GM18505 (cell line): ENCODE results near the gene FRS2.

Experiments
- ATAC-seq: cut with Tn5 transposase; IDR thresholded peaks from one replicate; pipeline ENCODE4 v1.9.1; 2021; ENCODE audit not compliant: unreplicated experiment
- POLR2A ChIP-seq: IDR thresholded peaks from 4 replicates; pipeline ENCODE4 v1.6.1; 2011; ENCODE audit warnings: borderline replicate concordance; ENCODE audit not compliant: insufficient read depth, insufficient read length; ENCODE audit errors: extremely low read depth

The FRS2 gene

DNA sequence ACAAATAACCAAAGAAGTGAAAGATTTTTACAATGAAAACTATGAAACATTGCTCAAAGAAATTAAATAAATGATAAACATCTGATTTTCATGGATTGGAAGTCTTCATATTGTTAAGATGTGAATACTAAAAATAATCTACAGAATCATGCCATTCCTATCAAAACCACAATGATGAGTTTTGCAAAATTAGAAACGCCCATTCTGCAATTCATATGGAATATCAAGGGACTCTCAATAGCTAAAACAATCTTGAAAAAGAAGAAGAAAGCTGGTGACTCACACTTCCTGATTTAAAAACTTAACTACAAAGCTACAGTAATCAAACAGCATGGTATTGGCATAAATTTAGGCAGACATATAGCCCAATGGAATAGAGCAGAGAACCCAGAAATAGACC, 74.9 kb downstream of the FRS2 start:
- ATAC-seq = no peak
- no peak for TF ChIP-seq POLR2A

DNA sequence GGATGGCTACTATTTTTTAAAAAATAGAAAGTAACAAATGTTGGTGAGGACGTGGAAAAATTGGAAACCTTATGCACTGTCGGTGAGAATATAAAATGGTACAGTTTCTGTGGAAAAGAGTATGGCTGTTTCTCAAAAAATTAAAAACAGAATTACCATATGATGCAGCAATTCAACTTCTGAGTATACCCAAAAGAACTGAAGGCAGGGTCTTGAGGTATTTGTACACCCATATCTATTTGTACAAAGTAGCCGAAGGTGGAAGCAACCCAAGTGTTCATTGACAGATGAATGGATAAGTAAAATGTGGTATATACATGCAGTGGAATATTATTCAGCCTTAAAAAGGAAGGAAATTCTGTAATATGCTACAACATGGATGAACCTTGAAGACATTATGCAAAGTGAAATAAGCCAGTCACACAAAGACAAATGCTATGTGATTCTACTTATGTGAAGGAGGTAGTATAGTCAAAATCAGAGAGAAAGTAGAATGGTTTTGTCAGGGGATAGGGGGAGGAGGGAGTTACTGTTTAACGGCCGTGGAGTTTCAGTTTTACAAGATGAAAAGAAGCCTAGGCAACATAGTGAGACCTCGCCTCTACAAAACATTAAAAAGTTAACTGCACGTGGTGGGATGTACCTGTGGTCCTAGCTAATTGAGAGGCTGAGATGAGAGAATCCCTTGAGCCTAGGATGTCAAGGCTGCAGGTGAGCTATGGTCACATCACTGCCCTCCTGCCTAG, 76.7 kb downstream of the FRS2 start:
- TF ChIP-seq POLR2A = no peak
- ATAC-seq = no peak

DNA sequence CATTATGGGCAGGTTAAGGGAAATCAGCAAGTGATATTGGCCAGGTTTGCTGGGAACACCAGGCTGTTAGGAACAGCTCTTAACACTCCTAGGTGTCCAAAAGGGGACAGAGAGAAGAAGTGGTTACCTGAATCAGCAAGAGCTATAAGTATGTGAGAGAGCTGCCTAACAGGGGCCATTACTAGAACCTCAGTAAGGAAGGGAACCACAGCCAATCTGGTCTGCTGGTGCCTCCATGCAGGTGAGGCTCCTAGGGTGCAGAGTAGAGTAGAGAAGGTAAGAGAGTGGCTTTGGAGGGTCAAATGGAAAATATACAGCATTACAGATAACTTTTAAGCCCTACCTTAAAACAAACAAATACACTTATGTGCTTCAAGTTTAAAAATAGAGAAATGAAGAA, 78.5 kb downstream of the FRS2 start:
- TF ChIP-seq POLR2A = no peak
- ATAC-seq = no peak

DNA sequence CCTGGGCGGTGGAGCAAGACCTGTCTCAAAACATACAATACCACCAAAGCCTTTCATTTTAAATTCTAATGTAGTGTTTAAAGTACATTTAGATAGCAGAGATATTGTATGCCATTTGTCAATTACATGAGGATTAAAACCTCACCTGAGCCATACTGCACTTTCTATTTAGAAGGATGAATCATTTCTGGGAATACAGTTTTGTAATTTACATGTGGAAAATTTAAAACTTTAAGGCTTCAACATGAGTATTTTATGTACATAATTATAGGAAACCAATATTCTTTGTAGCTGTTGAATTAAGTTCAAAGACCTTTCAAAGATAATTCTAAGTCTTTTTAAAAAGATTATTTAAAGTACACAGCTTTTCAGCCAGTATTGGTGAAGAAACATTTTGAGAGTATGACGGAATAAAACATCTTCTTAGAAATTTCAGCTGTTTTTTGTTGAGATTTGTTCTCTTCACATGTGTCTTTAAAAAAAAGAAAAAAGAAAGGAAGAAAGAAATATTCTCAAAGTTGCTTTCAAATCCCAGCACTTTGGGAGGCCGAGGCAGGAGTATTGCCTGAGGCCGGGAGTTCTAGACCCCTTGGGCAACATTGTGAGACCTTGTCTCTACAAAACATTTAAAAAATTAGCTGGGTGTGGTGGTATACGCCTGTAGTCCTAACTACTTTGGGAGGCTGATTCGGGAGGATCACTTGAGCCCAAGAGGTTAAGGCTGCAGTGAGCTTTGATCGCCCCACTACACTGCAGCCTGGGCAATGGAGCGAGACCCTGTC, 80.6 kb downstream of the FRS2 start:
- no peak for ATAC-seq
- TF ChIP-seq POLR2A = no peak

DNA sequence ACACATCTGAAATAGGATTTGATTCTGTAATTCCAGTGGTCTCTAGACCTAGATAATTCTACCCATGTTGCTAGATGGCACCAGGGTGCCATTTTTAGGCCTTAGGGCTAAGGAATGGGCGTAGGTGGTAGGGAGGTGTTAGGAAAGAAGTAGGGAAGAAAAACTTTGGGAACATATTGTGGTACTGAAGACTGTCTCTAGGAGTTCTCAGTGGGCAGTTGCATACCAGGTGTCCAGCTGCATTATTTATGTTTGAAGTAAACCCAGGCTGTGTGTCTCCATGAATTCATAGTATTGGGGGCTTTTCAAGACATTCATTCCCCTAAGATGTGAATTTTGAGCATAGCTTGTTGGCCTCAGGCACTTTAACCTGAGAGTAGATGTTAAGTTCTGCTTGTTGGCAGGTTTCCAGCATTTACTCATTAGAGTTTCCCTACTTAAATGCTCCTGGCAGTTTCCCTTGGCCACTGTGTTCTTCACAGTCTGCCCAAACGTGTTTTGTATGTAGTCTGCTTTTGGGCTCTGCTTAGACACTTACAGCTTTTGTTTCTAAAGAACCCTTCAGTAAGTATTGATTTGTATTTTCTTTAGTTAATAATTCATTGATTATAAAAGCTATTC, 83.5 kb downstream of the FRS2 start:
- no peak for TF ChIP-seq POLR2A
- ATAC-seq = no peak

DNA sequence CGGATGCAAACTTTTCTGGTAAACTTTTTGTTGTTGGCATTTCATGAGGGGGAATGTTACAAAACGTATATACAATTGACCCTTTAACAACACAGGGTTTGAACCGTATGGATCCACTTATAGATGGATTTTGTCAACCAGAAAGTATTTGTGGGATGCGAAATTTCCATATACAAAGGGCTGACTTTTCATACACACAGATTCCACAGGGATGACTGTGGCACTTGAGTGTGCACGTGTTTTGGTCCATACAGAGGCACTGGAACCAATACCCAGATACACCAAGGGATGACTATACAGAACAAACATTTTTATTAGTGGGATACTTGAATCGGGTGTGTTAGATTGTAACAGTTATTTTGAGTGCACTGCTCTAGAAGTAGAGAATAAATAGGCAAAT, 85.3 kb downstream of the FRS2 start:
- no peak for TF ChIP-seq POLR2A
- ATAC-seq = no peak

DNA sequence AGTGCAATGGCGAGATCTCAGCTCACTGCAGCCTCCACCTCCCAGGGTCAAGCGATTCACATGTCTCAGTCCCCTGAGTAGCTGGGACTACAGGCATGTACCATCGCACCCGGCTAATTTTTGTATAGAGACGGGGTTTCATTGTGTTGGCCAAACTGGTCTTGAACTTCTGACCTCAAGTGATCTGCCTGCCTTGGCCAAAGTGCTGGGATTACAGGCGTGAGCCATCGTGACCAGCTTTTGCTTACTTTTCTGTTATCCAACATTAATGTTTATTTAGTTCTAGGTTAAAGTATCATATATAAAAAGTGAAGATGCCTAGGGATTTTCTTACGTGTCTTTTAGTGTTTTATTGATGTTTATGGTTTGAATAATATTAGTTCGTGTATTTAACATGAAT, 86.2 kb downstream of the FRS2 start:
- ATAC-seq = no peak
- no peak for TF ChIP-seq POLR2A

DNA sequence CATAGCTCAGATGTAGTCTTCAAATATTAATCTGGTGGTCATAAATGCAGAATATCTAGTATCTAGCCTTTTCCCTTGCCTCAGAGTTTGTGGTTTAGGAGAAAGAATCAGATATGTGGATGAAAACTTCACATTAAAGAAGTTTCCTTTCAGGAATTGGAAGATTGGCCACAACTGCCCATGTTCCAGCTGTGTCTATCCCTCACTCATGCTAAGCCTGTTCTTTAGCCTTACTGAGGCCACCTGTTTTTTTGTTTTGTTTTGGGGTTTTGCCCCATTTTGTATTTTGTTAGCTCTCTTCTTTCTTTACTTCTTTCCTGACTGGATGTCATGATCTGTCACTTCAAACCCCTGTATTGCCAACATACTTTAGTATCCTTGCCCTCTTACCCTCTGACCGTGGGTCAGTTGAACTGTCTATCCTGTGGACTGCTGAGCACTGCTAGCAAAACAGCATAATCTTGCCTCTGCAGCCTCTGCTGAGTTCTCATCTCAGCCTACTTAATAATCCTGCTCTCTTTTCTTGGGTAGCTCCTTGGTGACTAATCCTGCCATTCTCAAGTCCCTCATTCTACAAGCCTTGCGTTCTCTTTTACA, 93.1 kb downstream of the FRS2 start:
- no peak for TF ChIP-seq POLR2A

DNA sequence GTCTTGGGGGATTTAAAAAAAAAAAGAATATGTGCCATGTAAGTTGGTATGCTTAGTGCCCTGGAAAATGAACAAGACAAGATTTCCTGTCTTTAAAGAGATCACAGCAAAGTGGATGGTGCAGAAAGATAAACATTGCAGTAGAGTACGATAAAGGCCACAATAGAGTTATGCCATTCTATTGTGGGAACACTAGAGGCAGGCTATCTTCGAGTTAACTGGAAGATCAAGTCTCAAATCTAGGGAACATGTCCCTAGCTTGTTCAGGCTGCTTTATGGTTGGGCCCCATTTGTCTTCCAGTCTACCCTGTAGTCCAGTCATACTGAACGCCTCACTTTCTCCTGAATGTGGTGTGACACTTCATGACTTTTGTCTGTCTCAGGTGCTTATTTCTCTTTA, 96.4 kb downstream of the FRS2 start:
- TF ChIP-seq POLR2A = no peak
- no peak for ATAC-seq

More for the DNA sequence above, 93.1 kb downstream of the FRS2 start:
- no peak for ATAC-seq

DNA sequence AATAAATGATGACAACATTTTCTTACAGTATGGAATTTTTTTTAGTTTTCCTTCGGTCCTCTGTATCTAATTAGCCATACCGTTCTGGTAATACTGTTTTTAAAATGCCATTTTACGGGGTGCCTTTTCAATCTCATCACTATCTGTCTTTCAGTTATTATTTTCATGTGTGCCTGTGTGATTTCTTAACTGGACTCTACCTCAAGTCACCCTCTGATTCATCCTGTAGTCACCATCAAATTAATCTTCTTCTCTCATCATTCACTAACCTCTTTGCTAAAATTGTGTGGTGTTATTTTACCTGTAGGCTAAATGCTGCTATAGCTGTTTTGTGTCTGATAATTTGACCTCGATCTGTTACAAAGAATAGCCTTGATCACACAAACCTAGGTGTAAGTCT, 99.0 kb downstream of the FRS2 start:
- ATAC-seq = no peak
- no peak for TF ChIP-seq POLR2A

DNA sequence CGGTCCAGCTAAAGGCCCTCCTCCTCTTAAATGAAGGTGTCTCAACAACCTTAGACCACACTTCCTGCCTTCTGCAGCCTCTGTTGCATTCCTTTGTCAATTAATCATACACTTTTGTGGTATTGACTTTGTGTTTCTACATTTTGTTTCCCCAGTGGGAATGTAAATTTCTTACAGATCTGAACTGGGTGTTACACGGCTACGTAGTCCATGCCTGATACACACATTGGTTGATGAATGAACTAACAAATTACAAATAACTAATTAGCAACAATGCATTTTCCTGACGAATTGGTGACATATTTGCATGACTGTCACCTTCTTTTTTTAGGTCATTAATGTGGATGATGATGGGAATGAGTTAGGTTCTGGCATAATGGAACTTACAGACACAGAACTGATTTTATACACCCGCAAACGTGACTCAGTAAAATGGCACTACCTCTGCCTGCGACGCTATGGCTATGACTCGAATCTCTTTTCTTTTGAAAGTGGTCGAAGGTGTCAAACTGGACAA, 99.9 kb downstream of the FRS2 start:
- ATAC-seq = no peak
- TF ChIP-seq POLR2A = no peak

DNA sequence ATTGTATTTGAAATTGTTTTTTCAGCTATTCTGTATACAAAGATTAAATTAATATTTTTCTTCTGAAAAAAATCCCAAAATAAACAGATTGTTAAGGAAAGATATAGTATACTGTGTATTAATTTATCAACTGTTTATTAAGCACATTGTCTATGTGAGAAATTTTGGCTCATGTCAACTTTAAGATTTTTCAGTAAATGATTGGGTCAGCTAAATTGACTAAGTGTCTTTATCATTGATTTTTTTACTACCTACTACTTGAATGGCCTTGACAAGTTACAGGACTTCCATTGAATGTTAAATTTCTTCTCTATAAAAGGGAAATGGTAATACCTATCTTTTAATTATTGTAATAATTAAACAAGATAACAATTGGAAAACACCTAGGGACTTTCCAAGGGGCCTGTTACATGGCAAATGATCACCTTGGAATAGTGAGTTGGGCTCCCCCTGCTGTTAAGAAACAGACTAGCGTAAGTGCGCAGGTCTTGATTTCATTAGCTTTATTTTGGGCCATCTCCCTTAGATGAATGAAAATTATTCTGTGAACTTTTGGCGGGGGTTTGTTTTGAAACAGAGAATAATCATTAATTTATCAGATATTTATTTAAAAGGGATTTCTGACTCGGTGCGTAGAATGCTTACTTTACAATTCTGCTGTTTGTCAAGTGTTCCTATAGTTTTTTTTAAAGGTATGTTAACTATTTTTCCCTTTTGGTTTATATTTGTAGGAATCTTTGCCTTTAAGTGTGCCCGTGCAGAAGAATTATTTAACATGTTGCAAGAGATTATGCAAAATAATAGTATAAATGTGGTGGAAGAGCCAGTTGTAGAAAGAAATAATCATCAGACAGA, 100.6 kb downstream of the FRS2 start:
- no peak for ATAC-seq
- no peak for TF ChIP-seq POLR2A
